IMR-90 (cell line): ENCODE results near the gene EYS. TPM values are rescaled to one million over a fixed set of nuclear protein-coding genes. Genes with fewer than 3 reads are reported as not detected.

Experiments
- ATAC-seq: fragments of 200-7000 bp; cut with Tn5 transposase; 2 replicates; pipeline ENCODE4 v1.9.1; 2020; ENCODE audit warnings: low read depth, mild to moderate bottlenecking, moderate library complexity
- BruUV-seq: library from RNA; stranded (reverse); fragments of 400-500 nt; replicated peaks from 2 replicates; lab custom pipeline; 2021; lab: Mats Ljungman, UMichigan
- CTCF ChIA-PET: fragments of 300-600 bp; formaldehyde crosslinking; extraction: SDS; loops from one replicate; lab custom pipeline; 2021; ENCODE audit warnings: antibody characterized with exemption; lab: Yijun Ruan, JAX
- POLR2A ChIA-PET: fragments of 300-600 bp; sonication (Branson Sonifier 250); formaldehyde crosslinking; loops from one replicate; lab custom pipeline; 2022; ENCODE audit warnings: antibody characterized with exemption; ENCODE audit not compliant: unreplicated experiment; lab: Charles Lee
- DNase-seq: peaks from one replicate; pipeline ENCODE4 v3.0.0; 2013
- H2AFZ ChIP-seq: replicated peaks from 2 replicates; pipeline ENCODE3; 2013; ENCODE audit warnings: low read length, mild to moderate bottlenecking; ENCODE audit not compliant: poor library complexity
- H2AK5ac ChIP-seq: 2 replicates; pipeline ENCODE4 v1.6.1; 2013; ENCODE audit warnings: low read depth, low read length, inconsistent platforms
- H2AK9ac ChIP-seq: replicated peaks from 2 replicates; pipeline ENCODE3; 2013; ENCODE audit warnings: mild to moderate bottlenecking, low read depth, low read length, moderate library complexity; ENCODE audit not compliant: poor library complexity
- H2BK120ac ChIP-seq: 2 replicates; pipeline ENCODE4 v1.6.1; 2013; ENCODE audit warnings: low read depth, low read length, inconsistent platforms
- H2BK15ac ChIP-seq: 3 replicates; pipeline ENCODE4 v1.6.1; 2013; ENCODE audit warnings: low read depth, low read length, inconsistent platforms
- H2BK20ac ChIP-seq: 2 replicates; pipeline ENCODE4 v1.6.1; 2013; ENCODE audit warnings: low read depth, mild to moderate bottlenecking, inconsistent platforms, low read length, moderate library complexity
- H2BK5ac ChIP-seq: 2 replicates; pipeline ENCODE4 v1.6.1; 2013; ENCODE audit warnings: mild to moderate bottlenecking, low read depth, low read length, inconsistent platforms; ENCODE audit not compliant: poor library complexity, severe bottlenecking
- H3K14ac ChIP-seq: replicated peaks from 2 replicates; pipeline ENCODE4 v1.6.1; 2013; ENCODE audit warnings: low read depth, low read length, inconsistent platforms
- H3K18ac ChIP-seq: 2 replicates; pipeline ENCODE4 v1.6.1; 2013; ENCODE audit warnings: low read depth, low read length, control low read depth
- H3K23ac ChIP-seq: 2 replicates; pipeline ENCODE4 v1.6.1; 2013; ENCODE audit warnings: low read depth, low read length, inconsistent platforms
- H3K27ac ChIP-seq: 2 replicates; pipeline ENCODE4 v1.5.1; 2013; ENCODE audit warnings: mild to moderate bottlenecking, control low read depth, low read length; ENCODE audit not compliant: insufficient read depth
- H3K27me3 ChIP-seq: 2 replicates; pipeline ENCODE4 v1.6.1; 2013; ENCODE audit warnings: low read length; ENCODE audit not compliant: control insufficient read depth, insufficient read depth
- H3K36me3 ChIP-seq: 2 replicates; pipeline ENCODE4 v1.6.1; 2013; ENCODE audit warnings: low read length, mixed read lengths; ENCODE audit not compliant: control insufficient read depth, insufficient read depth
- H3K4ac ChIP-seq: 2 replicates; pipeline ENCODE4 v1.6.1; 2013; ENCODE audit warnings: low read depth, low read length, inconsistent platforms
- H3K4me1 ChIP-seq: 2 replicates; pipeline ENCODE4 v1.6.1; 2013; ENCODE audit warnings: low read length, mixed read lengths; ENCODE audit not compliant: control insufficient read depth, insufficient read depth
- H3K4me2 ChIP-seq: 2 replicates; pipeline ENCODE4 v1.6.1; 2013; ENCODE audit warnings: low read depth, mild to moderate bottlenecking, control low read depth, low read length, moderate library complexity
- H3K4me3 ChIP-seq: 2 replicates; pipeline ENCODE4 v1.5.1; 2013; ENCODE audit warnings: low read depth, mild to moderate bottlenecking, control low read depth, low read length, moderate library complexity; ENCODE audit not compliant: insufficient read depth
- H3K56ac ChIP-seq: 2 replicates; pipeline ENCODE4 v1.6.1; 2013; ENCODE audit warnings: low read length, inconsistent platforms; ENCODE audit not compliant: insufficient read depth; ENCODE audit errors: extremely low read depth
- H3K79me1 ChIP-seq, 2 experiments: 2 replicates each; pipeline ENCODE4 v1.6.1; 2013; ENCODE audit warnings: low read length in 2 of 2, inconsistent platforms in 1 of 2, low read depth in 1 of 2
- H3K9ac ChIP-seq: 2 replicates; pipeline ENCODE4 v1.6.1; 2013; ENCODE audit warnings: low read depth, low read length, control low read depth
- H3K9me1 ChIP-seq: 2 replicates; pipeline ENCODE4 v1.6.1; 2013; ENCODE audit warnings: low read length, inconsistent platforms; ENCODE audit not compliant: insufficient read depth
- H3K9me3 ChIP-seq: 2 replicates; pipeline ENCODE4 v1.6.1; 2013; ENCODE audit warnings: low read length; ENCODE audit not compliant: control insufficient read depth, insufficient read depth
- H4K20me1 ChIP-seq: 2 replicates; pipeline ENCODE4 v1.6.1; 2013; ENCODE audit warnings: low read length, inconsistent platforms; ENCODE audit not compliant: insufficient read depth
- H4K5ac ChIP-seq: 2 replicates; pipeline ENCODE4 v1.6.1; 2013; ENCODE audit warnings: mild to moderate bottlenecking, low read depth, low read length, control low read depth
- H4K8ac ChIP-seq, 2 experiments: 2 replicates each; pipeline ENCODE4 v1.6.1; 2013; ENCODE audit warnings: low read depth in 2 of 2, low read length in 2 of 2, control low read depth in 1 of 2, inconsistent platforms in 1 of 2
- H4K91ac ChIP-seq: 2 replicates; pipeline ENCODE4 v1.6.1; 2013; ENCODE audit warnings: low read depth, low read length, inconsistent platforms; ENCODE audit not compliant: insufficient read depth
- RCOR1 ChIP-seq: IDR thresholded peaks from 2 replicates; pipeline ENCODE4 v1.6.1; 2012; ENCODE audit warnings: mild to moderate bottlenecking, low read length, improper control_type of control experiment; ENCODE audit not compliant: insufficient replicate concordance
- WGBS, 2 experiments: methylation state at CpG; one replicate each; pipeline versions ENCODE4 v1.1.5 to v1.1.7; 2013; ENCODE audit warnings: missing lambda C conversion rate in 2 of 2; ENCODE audit not compliant: insufficient read length in 1 of 2; ENCODE audit errors: extremely low coverage in 2 of 2; 5-methylcytosine and 5-hydroxymethylcytosine counted together
- dilution Hi-C: fragments of 300-500 bp; cut with HindIII; formaldehyde crosslinking; loops from one replicate; pipeline ENCODE4 v1.14.3; 2018; ENCODE audit warnings: low sequenced_read_pairs; ENCODE audit not compliant: unreplicated experiment
- in situ Hi-C: fragments of 300-500 bp; cut with MboI; formaldehyde crosslinking; loops from 3 replicates; pipeline ENCODE4 v1.14.3; 2019; ENCODE audit warnings: low sequenced_read_pairs, inconsistent platforms, mixed read lengths
- intact Hi-C: fragments of 100-400 bp; cut with micrococcal nuclease; formaldehyde crosslinking; loops from 2 replicates; pipeline ENCODE4 v1.10.0; 2022
- polyA plus RNA-seq, 3 experiments: library from polyadenylated mRNA; depleted of rRNA; stranded (reverse); fragments of >200 nt; gene quantifications; 2 replicates each; pipeline ENCODE4 v1.2.3, GENCODE V29; 2012; ENCODE audit warnings: low replicate concordance in 1 of 3
- total RNA-seq: library from RNA; depleted of rRNA; stranded (reverse); fragments of >200 nt; gene quantifications from 2 replicates; pipeline ENCODE4 v1.2.3, GENCODE V29; 2012
- TF ChIP-seq, protein P1 (sequence below): fragments of 150-350 bp; IDR thresholded peaks from 2 replicates; pipeline ENCODE4 v1.6.1; 2017; ENCODE audit warnings: mild to moderate bottlenecking, antibody characterized with exemption, low read length, low read depth

EYS gene
- total and polyA plus RNA-seq, 2 of the 4 experiments (the other 2 are of a cell fraction) = under 0.01 TPM; not detected in 1

- Histone ChIP-seq H2BK15ac (no peak overlapping the region), H3K9me1 (no peaks in the 10 kb centered on the region), H3K4me2 (no peak overlapping the region), H3K18ac (no peak overlapping the region), H3K36me3 (no peaks in the 10 kb centered on the region), H4K5ac (no peak overlapping the region), H2AK5ac (no peak overlapping the region), H2BK5ac (no peak overlapping the region), H3K9me3 (peaks cover 2% of the 10 kb centered on the region; the same call in 1 of the 2 replicates), H2AK9ac (no peak overlapping the region), H3K4ac (no peak overlapping the region), H3K14ac (no peak overlapping the region), H3K27ac (no peak overlapping the region), H3K4me3 (no peak overlapping the region), H2BK120ac (no peak overlapping the region), H3K23ac (no peak overlapping the region), H2AFZ (no peak overlapping the region), H4K91ac (no peak overlapping the region), H3K79me1 (no peaks in the 10 kb centered on the region), H3K4me1 (no peaks in the 10 kb centered on the region), H3K27me3 (no peaks in the 10 kb centered on the region), H3K56ac (no peak overlapping the region), H4K8ac (no peak overlapping the region), H2BK20ac (no peak overlapping the region), H4K20me1 (no peaks in the 10 kb centered on the region), H3K9ac (no peak overlapping the region)
- in situ Hi-C loops = no loop called here
- intact Hi-C loops = no loop called here
- DNase-seq (no peak), ATAC-seq (no peak)
- no CpG with 5 or more reads among the region's 7 CpGs for WGBS, 2 experiments
- ChIA-PET CTCF (interaction anchor here (0.6 kb wide), 1 partner anchor 1002 kb away, joined by 4 read pairs; no protein-coding TSS in a partner anchor), POLR2A (no interaction called here)
- TF ChIP-seq, protein P1, sequence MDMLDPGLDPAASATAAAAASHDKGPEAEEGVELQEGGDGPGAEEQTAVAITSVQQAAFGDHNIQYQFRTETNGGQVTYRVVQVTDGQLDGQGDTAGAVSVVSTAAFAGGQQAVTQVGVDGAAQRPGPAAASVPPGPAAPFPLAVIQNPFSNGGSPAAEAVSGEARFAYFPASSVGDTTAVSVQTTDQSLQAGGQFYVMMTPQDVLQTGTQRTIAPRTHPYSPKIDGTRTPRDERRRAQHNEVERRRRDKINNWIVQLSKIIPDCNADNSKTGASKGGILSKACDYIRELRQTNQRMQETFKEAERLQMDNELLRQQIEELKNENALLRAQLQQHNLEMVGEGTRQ = no peak
- TF ChIP-seq RCOR1 = no peak
- BruUV-seq = no TSS peak
- dilution Hi-C loops = no loop called here
These were observed 706.2 kb downstream of the EYS start for GRCh38 chr6:65000815-65001214.
